OCI-LY3 (cell line): ENCODE results near the gene WSCD2.

Experiments used
- H2AFZ ChIP-seq: fragments of 200-600, 300-600 bp; shearing (Covaris generic); 2 replicates; pipeline ENCODE4 v1.6.0; 2014; ENCODE audit warnings: antibody characterized with exemption, low read depth, low read length
- H3K27ac ChIP-seq: fragments of 200-600, 300-600 bp; sonication (generic); 2 replicates; pipeline ENCODE4 v1.5.1; 2014; ENCODE audit warnings: mild to moderate bottlenecking, low read length, moderate library complexity, mixed read lengths
- H3K27me3 ChIP-seq: fragments of 200-600, 300-600 bp; sonication (generic); 2 replicates; pipeline ENCODE4 v1.6.1; 2014; ENCODE audit warnings: low read depth, low read length, mixed read lengths
- H3K36me3 ChIP-seq: fragments of 200-600, 300-600 bp; sonication (generic); replicated peaks from 2 replicates; pipeline ENCODE3; 2014; ENCODE audit warnings: low read depth, low read length, mixed read lengths
- H3K4me1 ChIP-seq: fragments of 300-600, 200-600 bp; sonication (generic); 2 replicates; pipeline ENCODE4 v1.6.1; 2014; ENCODE audit warnings: low read length, mixed read lengths
- H3K4me2 ChIP-seq: fragments of 200-600, 300-600 bp; sonication (generic); 2 replicates; pipeline ENCODE4 v1.6.1; 2014; ENCODE audit warnings: low read length, mixed read lengths
- H3K4me3 ChIP-seq: fragments of 300-600, 200-600 bp; sonication (generic); 2 replicates; pipeline ENCODE4 v1.5.1; 2014; ENCODE audit warnings: antibody characterized with exemption, mild to moderate bottlenecking, low read length, moderate library complexity
- H3K79me2 ChIP-seq: fragments of 300-600, 200-600 bp; shearing (Covaris generic); 2 replicates; pipeline ENCODE4 v1.6.1; 2014; ENCODE audit warnings: mild to moderate bottlenecking, low read length, mixed read lengths
- H3K9ac ChIP-seq: fragments of 300-600, 200-600 bp; shearing (Covaris generic); 2 replicates; pipeline ENCODE4 v1.6.0; 2014; ENCODE audit warnings: mild to moderate bottlenecking, low read length, moderate library complexity
- H3K9me3 ChIP-seq: fragments of 200-600, 300-600 bp; shearing (Covaris generic); 2 replicates; pipeline ENCODE4 v1.6.1; 2014; ENCODE audit warnings: low read length, mixed read lengths; ENCODE audit not compliant: insufficient read depth
- H4K20me1 ChIP-seq: fragments of 200-600, 300-600 bp; sonication (generic); 2 replicates; pipeline ENCODE4 v1.6.1; 2016; ENCODE audit warnings: low read length, mixed read lengths; ENCODE audit not compliant: insufficient read depth
- EZH2phosphoT487 ChIP-seq: fragments of 200-600 bp; shearing (Covaris generic); IDR thresholded peaks from 2 replicates; pipeline ENCODE4 v1.6.1; 2018; ENCODE audit warnings: antibody characterized with exemption, mixed run types, low read depth
- TF ChIP-seq, protein P1 (sequence below): fragments of 200-600, 300-600 bp; sonication (generic); IDR thresholded peaks from 2 replicates; pipeline ENCODE4 v1.5.1; 2014; ENCODE audit warnings: antibody characterized with exemption, low read length, low read depth

The WSCD2 gene

DNA sequence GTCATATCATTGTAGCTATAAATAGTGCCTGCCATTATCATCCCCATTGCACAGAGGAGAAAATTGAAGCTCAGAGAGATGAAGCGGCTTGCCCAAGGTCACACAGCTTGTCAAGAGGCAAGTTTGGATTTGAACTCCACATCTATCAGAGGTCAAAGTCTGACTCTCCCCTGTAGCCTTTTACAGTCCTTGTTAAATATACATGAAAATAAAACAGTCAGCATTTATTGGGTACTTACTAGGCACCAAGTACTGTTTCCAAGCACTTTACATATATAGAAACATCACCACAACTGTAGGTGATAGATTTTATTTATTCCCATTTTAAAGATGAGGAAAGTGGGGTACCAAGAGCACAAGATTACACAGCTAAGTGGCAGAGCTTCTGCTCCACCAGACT lies 67.2 kb downstream of the WSCD2 start:
- H4K20me1 ChIP-seq = 0 out of 2 replicates have a peak, but pooled peaks cover 4% of the 10 kb centered on the region
- no peak overlapping the region for H3K4me3 ChIP-seq
- H3K9me3 ChIP-seq = no peaks in the 10 kb centered on the region
- H3K79me2 ChIP-seq = no peaks in the 10 kb centered on the region
- H3K36me3 ChIP-seq = no peaks in the 10 kb centered on the region
- no peak overlapping the region for H3K4me2 ChIP-seq
- no peak overlapping the region for H2AFZ ChIP-seq
- no peak for TF ChIP-seq EZH2phosphoT487
- TF ChIP-seq, protein P1, sequence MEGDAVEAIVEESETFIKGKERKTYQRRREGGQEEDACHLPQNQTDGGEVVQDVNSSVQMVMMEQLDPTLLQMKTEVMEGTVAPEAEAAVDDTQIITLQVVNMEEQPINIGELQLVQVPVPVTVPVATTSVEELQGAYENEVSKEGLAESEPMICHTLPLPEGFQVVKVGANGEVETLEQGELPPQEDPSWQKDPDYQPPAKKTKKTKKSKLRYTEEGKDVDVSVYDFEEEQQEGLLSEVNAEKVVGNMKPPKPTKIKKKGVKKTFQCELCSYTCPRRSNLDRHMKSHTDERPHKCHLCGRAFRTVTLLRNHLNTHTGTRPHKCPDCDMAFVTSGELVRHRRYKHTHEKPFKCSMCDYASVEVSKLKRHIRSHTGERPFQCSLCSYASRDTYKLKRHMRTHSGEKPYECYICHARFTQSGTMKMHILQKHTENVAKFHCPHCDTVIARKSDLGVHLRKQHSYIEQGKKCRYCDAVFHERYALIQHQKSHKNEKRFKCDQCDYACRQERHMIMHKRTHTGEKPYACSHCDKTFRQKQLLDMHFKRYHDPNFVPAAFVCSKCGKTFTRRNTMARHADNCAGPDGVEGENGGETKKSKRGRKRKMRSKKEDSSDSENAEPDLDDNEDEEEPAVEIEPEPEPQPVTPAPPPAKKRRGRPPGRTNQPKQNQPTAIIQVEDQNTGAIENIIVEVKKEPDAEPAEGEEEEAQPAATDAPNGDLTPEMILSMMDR = no peak
- H3K27me3 ChIP-seq = peaks cover 48% of the 10 kb centered on the region
- H3K9ac ChIP-seq = no peak overlapping the region
- H3K27ac ChIP-seq = no peak overlapping the region
- H3K4me1 ChIP-seq = peaks cover 11% of the 10 kb centered on the region

DNA sequence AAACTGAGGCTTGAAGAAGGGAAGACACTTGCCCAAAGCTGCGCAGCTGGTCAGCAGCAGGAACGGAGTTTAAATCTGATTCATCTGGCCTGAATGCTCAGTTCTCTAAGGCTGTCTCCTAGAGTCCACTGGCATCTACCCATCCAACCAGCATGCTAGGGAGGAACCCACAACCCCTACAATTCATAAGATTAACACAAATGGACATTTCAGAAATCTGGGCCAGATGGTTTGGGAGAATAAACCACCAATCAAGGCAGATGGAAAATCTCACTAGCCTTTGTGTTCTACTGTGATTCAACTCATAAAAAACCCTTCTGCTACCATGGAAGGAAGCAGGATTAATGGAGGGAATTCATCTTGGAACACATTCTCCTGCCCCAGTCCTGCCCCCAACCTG lies 67.8 kb downstream of the WSCD2 start:
- Histone ChIP-seq H2AFZ (no peak overlapping the region), H3K27ac (no peak overlapping the region), H3K9ac (no peak overlapping the region), H3K9me3 (no peaks in the 10 kb centered on the region), H3K36me3 (no peaks in the 10 kb centered on the region), H4K20me1 (0 out of 2 replicates have a peak, but pooled peaks cover 4% of the 10 kb centered on the region), H3K27me3 (peaks cover 48% of the 10 kb centered on the region), H3K4me2 (no peak overlapping the region), H3K4me3 (no peak overlapping the region), H3K4me1 (peaks cover 11% of the 10 kb centered on the region), H3K79me2 (no peaks in the 10 kb centered on the region)
- TF ChIP-seq, protein P1 = no peak

DNA sequence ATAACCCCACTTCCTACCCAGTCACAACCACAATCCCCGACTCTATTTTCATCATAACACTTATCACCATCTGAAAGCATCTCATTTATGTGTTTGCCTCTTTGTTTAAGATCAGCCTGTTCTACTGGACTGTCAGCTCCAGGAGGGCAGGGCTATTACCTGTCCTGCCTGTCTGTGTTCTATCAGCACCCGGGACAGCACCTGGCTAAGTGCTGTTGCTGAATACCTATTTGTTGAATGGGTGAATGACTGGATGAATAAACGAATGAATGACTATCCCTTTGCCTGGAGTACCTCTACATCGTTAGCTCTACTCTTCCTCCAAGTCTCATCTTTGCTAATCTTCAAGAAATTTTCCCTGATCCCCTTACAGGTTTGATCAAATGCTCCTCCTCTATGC lies 69.0 kb downstream of the WSCD2 start:
- H3K9ac ChIP-seq = no peak overlapping the region
- no peaks in the 10 kb centered on the region for H3K36me3 ChIP-seq
- H2AFZ ChIP-seq = no peak overlapping the region

DNA sequence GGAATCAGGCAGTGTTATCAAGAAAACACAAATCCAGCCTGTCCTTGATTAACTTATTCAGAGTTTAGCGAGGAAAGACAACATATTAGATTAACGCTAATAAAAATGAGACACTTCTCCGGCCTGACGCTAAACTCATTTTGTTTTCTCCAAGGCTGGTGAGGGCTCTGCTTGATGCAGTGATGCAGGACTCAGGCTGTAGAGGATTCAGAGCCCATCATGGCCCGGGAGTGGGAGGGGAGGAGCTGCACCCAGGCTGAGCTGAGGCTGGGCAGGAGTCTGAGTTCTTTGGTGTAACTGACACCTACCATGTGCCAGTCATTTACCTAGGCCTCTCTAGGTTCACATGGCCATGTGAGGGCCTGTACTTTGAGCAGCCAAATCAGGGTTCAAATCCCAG lies 70.0 kb downstream of the WSCD2 start:
- Histone ChIP-seq H3K4me2 (no peak overlapping the region), H2AFZ (no peak overlapping the region), H4K20me1 (0 out of 2 replicates have a peak, but pooled peaks cover 4% of the 10 kb centered on the region), H3K9ac (no peak overlapping the region), H3K27me3 (peaks cover 48% of the 10 kb centered on the region), H3K9me3 (no peaks in the 10 kb centered on the region; the same call in 1 of the 2 replicates), H3K36me3 (no peaks in the 10 kb centered on the region), H3K4me1 (peaks cover 8% of the 10 kb centered on the region), H3K4me3 (no peak overlapping the region), H3K27ac (no peak overlapping the region), H3K79me2 (no peaks in the 10 kb centered on the region)
- no peak for TF ChIP-seq EZH2phosphoT487
- TF ChIP-seq, protein P1 = no peak

More for the DNA sequence above, 69.0 kb downstream of the WSCD2 start:
- H3K27ac ChIP-seq = no peak overlapping the region
- H3K79me2 ChIP-seq = no peaks in the 10 kb centered on the region
- H3K27me3 ChIP-seq = peaks cover 41% of the 10 kb centered on the region
- H3K9me3 ChIP-seq = no peaks in the 10 kb centered on the region
- TF ChIP-seq, protein P1 = no peak
- TF ChIP-seq EZH2phosphoT487 = no peak
- H3K4me1 ChIP-seq = peaks cover 11% of the 10 kb centered on the region
- no peak overlapping the region for H3K4me3 ChIP-seq
- no peak overlapping the region for H3K4me2 ChIP-seq
- 0 out of 2 replicates have a peak, but pooled peaks cover 4% of the 10 kb centered on the region for H4K20me1 ChIP-seq
